ENCODE data around the gene GYG2.
"Not testable (repeated sequence)": the region's sequence is repeated elsewhere in the genome, so short reads cannot be mapped to it uniquely, and the experiment has no call there.

Gene GYG2

DNA sequence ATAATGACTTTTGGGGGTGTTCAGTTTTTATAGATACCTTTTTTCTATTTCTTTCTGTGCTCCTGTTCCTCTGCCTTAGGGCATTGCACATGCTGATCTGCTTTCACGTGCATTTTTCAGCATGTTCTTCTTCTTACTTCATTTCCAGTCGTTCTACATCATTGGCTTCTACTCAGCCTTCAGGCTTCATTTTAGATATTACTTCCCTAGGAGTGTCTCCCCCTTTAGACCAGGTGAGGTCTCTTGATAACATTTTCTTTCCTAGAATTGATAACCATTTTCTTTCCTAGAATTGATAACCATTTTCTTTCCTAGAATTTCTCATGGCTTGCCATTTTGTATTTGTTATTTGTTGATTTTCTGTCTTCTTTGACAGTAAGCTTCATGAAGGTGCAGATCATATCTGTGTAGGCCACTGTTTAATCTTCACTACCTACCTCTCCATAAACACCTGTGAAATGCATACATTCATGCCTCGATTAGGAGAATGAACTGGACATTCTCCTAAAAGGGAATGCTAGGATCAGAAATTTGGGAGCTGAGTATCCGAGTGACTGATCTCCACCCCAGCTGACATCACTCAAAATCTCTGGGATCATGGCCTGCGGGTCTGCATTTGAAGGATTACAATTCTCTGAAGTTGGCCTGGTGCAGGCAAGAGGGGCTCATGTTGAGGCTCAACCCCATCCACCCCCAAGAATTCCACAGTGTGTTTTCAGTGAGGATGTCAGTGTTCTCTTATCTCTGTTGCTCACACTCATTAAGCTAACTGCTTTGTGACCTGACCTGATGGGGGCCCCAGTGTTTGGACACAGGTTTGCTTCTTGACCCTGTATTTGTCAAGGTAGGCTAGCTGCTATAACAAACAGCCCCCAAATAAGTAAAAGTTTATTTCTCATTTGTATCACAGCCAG, 45.7 kb downstream of the GYG2 start:
- no peak for DNase-seq

DNA sequence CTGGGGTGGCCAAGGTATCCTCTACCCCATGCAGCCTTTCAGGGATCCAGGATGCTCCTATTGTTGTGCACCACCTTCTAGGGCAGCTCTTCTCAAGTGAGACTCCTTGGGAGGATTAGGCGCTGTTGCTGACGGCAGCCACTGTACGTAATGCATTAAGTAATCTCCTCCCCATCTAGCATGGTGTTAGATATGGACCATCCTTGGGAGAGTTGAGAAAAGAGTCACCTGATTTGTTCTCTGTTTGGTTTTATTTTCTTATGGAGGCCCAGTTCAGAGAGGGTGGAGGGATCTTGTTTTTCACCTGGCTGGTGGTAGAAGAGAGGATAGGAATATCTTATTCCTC, 46.4 kb downstream of the GYG2 start:
- DNase-seq, result no peak

DNA sequence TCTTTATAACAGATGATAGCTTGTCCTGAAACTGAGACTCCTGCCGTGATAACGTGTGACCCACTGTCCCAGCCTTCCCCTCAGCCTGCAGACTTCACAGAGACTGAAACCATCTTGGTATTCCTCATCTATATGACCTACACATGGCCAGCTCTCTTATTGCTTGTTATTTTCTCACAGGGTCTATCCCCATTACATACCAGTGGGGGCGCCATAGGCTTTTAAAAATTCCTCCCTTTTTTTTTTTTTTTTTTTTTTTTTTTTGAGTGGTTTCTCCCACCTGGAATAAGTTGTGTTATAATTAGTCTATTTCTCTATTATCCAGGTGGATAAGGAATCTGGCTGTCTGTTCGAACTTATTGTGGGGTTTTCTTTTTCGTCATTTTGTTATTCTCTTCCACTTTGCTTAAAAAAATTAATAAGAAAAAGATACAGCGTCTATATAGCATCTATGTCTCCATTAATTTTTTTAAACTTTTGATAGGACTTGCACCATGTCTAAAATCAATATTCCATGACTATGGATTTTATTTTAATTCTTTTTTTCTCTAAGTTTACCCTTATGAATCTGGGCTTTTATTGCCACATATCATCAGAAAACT, 47.2 kb downstream of the GYG2 start:
- no peak for DNase-seq

DNA sequence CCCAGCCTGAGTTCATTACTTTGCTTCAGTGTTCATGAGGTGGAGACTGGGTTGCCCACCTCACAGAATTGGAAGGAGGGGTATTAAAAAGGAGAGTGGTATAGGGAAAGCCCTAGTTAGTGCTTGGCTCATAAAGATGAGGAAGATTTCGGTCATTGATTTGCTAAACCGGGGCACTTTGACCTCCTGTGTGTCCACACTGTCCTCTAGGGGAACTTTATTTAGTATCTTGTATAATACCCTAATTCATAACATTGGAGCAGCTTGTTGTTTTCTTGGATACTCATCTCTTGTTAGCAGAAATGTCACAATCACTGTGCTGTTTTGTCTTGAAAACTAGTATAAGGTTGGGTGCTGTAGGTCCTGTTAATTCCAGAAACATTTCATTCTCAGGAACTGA, 49.8 kb downstream of the GYG2 start:
- DNase-seq, result no peak

DNA sequence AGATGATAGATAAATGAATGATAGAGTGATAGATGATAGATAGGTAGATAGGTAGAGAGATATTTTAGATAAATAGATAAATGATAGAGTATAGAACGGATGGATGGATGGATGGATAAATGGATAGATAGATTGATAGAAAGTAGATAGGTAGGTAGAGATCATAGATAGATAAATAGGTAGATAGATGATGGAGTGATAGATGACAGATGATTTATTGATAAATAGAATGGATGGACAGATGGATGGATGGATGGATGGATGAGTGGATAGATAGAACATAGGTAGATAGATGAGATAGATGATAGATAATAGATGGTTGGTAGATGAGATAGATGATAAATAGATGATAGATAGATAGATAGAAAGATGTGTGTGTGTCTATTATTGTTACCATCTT, 50.9 kb downstream of the GYG2 start:
- no peak for DNase-seq

DNA sequence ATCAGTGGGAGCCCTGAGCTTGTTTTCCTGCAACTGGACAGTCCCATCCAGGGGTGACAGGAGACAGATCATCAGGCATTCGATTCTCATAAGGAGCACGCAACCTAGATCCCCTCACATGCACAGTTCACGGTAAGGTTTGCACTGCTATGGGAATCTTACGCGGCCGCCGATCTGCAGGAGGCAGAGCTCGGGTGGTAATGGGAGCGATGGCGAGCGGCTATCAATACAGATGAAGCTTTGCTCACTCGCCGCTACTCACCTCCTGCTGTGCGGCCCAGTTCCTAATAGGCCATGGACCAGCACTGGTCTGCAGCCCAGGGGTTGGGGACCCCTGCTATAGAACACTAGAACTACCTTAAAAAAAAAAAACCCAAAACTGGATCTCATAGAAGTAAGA, 55.0 kb downstream of the GYG2 start:
- no peak for DNase-seq

DNA sequence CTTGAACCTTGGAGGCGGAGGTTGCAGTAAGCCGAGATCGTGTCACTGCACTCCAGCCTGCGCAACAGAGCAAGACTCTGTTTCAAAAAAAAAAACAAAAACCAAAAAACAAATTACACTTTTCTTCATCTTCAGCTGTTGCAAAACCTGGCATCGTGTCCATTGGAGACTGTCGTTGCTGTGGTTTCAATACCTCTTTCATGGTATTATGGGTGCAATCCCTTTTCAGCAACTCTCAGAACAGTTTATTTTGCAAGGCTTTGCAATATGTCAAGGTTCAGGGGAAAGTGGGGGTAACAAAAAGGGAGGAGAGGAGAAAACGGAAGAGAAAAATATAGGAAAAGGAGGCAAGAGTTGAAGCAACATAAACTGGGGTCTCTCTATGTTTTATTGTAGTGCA, 59.6 kb downstream of the GYG2 start:
- no peak for DNase-seq

DNA sequence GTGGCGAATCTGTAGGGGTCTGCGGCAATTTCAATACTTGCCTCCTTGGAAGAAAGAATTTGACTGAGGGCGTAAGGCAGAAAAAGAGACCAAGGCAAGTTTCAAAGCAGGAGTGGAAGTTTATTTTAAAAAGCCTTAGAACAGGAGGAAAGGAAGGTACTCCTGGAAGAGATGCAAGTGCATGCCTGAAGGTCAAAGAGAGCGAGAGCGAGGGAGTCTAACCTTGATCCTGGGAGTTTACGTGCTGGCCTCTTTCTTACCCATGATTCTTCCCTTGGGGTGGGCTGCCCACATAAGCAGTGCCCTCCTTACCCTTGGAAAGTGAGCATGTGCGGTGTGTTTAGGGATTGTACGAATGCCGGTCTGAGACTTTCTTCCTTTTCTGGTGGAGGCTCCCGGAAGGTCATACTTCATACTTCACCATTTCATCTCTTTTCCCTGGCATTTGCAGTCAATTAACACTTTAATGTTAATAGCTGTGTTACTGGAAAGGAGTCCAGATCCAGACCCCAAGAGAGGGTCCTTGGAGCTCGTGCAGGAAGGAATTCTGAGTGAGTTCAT, 60.4 kb downstream of the GYG2 start:
- no peak for DNase-seq

DNA sequence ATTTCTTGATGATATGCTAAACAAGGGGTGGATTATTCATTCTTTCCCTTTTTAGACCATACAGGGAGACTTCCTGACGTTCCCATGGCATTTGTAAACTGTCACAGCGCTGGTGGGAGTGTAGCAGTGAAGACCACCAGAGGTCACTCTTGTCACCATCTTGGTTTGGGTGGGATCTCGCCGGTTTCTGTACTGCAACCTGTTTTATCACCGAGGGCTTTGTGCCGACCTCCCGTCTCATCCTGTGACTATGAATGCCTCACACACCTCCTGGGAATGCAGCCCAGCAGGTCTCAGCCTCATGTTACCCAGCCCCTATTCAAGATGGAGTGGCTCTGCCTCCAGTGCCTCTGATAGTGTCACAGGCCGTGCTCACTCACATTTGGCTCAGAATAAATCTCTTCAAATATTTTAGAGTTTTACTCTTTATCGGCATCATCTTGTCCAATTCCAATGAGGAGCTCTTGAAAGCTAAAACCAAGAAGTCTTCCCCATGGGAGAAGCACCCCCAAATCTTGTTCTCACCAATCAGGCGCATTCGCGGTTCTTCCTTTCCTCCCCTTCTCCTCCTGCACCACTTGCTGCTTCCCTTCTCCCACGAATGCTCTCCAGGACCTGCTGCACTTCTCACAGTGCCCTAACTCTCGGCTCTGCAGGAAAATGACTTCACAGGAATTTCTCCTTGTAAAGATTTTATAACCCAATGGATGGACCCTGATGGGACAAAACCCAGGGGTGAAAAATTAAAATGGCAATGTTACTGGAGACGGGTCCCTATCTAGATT, 61.2 kb downstream of the GYG2 start:
- DNase-seq, result not testable (repeated sequence)

DNA sequence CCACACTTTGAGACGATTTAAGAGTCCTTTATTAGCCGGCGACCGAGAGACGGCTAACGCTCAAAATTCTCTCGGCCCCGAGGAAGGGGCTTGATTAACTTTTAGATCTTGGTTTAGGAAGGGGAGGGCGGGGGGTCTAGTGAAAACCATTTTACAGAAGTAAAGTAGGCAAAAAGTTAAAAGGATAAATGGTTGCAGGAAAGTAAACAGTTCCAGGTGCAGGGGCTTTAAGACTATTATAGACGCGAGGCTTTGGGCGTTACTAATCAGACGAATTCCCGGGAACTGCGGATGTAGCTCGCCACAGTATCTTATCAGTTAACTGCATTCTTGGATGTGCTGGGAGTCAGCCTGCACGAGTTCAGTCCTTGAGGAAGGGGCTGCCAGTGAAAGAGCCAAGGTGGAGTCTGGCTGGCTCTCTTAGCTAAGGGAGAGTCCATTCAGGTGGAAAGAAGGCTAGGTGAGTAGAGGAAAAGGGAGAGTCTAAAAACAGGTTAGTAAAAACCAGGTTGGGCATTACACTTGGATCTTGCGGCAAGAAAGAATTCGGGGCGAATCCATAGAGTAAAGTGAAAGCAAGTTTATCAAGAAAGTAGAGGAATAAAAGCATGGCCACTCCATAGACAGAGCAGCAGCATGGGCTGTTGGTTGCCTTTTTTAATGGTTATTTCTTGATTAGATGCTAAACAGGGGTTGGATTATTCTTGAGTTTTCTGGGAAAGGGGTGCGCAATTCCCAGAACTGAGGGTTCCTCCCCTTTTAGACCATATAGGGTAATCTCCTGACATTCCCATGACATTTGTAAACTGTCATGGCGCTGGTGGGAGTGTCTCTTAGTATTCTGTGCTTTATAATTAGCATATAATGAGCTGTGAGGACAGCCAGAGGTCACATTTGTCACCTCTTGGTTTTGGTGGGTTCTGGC, 62.1 kb downstream of the GYG2 start:
- not testable (repeated sequence) for DNase-seq

DNA sequence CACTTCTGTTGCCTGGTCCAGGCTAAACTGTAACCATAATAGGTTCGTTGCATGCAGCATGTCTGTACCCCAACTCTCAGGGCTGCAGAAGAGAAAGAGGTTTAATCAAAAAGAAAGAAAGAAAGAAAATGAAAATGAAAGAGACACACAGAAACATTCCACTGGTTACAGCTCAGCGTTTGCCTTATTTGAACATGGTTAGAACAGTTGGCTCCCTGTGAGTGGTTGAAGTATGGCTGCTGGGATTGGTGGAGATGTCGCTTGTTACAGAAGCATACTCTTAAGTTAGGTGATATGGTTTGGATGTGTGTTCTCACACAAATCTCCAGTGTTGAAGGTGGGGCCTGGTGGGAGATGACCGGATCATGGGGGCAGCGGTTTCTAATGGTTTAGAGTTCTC, 64.1 kb downstream of the GYG2 start:
- no peak for DNase-seq

DNA sequence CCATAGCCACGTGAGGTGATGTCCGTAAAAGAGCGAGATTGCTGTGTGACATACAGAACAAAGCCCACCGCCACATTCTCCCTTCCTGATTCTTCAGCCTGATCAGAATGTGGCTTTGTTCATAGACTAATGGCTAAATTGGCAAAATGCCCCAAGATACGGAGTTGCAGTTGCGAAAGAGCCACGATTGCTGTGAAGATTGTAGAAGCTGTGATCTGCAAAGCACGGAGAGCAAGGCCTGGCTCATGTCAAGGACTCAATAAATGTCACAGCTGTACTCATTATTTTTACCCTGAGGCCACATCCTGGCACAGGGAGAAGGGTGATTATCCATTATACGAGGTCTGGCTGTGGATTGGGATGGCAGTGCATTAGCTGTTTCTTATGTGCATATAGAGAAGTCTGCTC, 66.2 kb downstream of the GYG2 start:
- no peak for DNase-seq

DNA sequence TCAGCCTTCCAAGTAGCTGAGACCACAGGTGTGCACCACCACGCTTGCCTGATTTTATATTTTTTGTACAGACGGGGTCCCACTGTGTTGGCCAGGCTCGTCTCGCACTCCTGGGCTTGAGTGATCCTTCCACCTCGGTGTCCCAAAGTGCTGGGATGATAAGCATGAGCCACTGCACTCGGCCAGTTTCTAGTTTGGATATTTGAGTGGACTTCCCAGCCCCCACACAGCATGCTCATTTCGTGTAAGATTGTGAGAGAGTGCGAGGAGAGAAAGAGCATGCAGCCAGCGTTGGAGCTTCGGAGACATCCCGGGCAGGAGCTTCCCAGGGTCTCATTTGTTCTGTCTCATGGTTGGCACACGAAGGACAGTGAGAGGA, 68.6 kb downstream of the GYG2 start:
- DNase-seq, result no peak

DNA sequence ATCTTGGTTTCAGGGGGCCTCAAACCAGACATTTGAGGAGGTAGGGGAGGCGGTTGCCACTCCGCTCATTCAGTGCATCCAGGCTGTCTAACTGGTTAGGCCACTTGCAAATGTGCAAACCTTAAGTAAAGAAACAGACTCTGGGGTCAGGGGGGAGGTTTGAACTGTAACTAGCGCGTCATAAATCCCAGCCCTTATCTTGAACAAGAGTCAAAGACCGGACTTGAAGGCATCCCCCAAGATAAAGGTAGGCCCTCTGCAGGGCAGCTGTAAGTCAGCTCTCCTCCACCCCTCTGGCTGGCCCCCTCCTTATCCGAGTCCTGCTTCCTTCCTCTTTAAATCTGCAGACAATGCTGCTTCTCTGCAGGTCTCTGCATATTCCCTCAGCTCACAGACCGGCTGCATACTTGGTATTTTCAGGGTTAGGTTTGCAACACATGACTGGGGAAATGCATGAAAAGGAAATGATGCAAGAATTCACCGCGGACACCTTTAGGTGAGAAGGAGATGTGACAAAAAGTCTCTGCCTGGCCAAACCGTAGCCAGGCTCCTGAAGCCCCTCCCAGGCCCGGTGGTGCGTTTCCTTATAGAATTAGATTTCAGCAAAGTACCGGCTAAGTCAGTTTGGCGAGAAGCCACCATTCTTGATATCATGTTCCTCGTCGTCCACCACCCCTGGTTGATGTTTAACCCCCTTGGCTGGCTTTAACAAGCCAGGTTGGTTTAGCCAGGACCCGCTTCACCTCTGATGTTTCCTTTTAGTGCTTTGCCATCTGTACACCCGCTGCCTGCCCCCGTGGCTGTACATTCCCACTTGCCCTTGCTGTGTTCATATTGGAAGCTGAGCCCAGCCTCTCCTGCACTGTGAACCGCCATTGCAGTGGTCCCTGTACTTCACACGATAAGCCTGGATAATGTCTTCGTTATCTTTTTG, 69.2 kb downstream of the GYG2 start:
- DNase-seq, result not testable (repeated sequence)

DNA sequence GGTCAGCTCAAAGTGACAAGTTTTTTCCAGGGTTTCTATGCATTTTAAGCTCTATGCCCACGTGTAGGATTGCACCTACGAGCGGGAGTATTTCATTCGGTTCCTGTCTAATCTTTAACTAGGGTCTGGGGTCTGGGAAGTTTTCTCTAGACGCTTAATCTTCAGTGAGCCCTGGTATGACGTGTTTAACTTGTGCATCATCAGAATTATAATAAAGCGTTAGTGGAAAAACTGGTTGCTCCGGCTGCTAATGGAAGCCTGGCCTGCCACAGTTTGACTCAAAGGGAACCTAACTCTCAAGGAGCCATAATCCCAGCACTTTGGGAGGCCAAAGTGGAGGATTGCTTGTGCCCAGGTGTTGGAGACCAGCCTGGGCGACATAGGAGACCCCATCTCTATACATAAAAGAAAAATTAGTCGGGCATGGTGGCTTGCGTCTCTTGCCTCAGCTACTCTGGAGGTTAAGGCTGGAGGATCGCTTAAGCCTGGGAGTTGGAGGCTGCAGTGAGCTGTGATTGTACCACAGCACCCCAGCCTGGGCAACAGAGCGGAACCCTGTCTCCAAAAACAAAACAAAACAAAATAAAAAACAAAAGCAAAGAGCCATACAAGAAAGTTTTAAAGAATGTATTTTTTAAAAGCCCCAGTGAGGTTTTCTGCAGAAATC, 70.2 kb downstream of the GYG2 start:
- no peak for DNase-seq

DNA sequence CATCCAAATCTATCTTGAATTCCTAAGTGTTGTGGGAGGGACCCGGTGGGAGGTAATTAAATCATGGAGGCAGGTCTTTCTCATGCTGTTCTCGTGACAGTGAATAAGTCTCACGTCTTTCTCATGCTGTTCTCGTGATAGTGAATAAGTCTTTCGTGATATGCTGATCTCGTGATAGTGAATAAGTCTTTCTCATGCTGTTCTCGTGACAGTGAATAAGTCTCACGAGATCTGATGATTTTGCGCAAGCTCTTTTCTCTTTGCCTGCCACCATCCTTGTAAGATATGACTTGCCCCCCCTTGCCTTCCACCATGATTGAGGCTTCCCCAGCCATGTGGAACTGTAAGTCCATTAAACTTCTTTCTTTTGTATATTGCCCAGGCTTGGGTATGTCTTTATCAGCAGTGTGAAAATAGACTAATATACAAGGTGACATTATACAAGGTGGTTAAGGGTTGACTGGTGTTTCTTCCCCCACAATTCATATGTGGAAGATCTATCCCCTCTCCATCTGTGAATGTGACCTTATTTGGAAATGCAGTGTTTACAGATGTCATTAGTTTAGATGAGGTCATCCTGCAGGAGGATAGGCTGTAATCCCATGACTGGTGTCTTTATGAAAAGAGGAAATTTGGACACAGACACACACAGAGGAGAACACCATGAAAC, 72.8 kb downstream of the GYG2 start:
- no peak for DNase-seq

DNA sequence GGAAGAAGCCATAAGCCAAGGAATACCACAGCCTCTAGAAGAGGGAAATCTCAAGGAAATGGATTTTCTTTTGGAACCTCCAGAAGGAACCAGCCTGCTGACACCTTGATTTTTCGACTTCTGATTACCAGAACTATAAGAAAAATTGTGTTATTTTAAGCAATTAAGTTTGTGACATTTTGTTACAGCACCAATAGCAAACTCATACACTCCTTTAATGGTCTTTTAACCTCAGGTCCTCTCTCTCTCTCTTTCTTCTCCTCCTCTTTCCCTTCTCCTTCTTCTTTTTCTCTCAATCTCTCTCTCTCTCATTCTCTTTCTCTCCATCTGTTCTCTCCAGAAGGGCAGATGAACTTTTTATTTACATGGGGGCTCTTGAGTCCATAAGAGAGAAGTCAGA, 74.1 kb downstream of the GYG2 start:
- DNase-seq, result no peak

DNA sequence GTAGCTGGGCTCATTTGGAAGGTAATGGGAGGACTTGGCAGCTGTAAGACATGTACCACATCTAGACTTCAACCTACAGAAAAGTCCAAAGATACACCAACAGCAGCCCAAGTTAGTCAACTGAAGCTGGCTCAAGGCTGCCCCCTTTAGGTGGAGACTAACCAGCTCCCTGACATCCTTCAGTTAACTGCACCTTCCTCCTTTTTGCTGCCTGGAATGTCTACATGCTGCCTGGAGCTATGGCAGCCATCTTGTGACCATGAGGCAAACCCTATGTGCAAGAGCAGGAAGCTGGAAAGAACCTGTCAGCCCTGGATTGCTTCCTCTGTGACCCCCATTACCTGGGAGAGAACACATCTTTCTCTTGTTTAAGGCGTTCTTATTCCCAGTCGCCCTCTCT, 74.6 kb downstream of the GYG2 start:
- DNase-seq, result no peak

DNA sequence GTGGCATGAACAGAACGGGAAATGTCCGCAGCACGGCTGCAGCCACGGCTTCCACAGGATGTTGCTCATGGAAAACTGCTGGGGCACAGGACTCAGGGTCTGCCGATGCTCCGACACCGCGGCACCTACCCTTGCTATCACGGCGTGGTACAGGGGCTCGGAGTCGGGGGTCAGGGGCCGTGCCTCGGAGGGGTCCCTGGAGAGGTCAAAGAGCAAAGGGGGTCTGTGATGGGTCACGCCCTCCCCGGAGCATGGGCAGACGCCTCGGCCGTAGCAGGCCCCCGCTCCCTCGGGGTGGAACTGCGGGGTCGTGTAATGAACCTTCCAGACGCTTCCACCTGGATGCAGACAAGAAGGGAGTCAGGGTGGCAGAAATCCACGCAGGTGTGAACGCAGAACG, 78.6 kb downstream of the GYG2 start:
- no peak for DNase-seq

DNA sequence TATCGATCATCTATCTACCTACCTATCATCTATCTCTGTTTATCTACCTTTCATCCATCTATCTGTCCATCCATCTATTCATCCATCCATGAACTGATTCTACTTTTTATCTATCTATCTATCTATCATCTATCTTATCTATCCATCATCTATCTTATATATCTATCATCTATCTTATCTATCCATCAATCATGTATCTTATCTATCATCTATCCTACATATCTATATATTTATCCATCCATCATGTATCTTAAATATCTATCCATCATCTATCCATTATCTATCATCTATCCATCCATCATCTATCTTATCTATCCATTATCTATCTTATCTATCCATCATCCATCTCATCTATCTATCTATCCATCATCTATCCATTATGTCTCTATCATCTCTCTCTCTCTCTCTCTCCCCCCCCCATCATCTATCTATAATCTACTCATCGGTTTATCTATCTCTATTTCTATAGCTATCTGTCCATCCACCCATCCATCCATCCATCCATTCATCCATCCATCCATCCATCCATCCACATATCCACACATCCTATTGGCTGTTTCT, 79.5 kb downstream of the GYG2 start:
- no peak for DNase-seq
